ENCODE data around the gene MPPED2. TPM values are rescaled to one million over a fixed set of nuclear protein-coding genes. Genes with fewer than 3 reads are reported as not detected.

MPPED2 gene
- total and polyA plus RNA-seq, 2 donors (not counting 3 experiments of a cell fraction or from before 2014, with no cell fraction given), result not detected

- no peak overlapping the region for H3K4me3 ChIP-seq (replicated peaks in 1 of 3; ENCODE audit: insufficient read depth in 1 of 3, low read depth in 1 of 3, low read length in 3 of 3)
- no peaks in the 10 kb centered on the region for H3K79me2 ChIP-seq (ENCODE audit: control insufficient read depth, insufficient read depth, low read length)
- DNase-seq (ENCODE audit: low read depth, low spot score) (no peak), FAIRE-seq (no peak)
- H3K27ac ChIP-seq (ENCODE audit: insufficient read depth, low read depth, low read length), result no peak overlapping the region
- H3K9me3 ChIP-seq (replicated peaks; ENCODE audit: control insufficient read depth, insufficient read depth, low read length), result no peaks in the 10 kb centered on the region
- no peaks in the 10 kb centered on the region for H3K4me1 ChIP-seq (ENCODE audit: control insufficient read depth, extremely low read depth, insufficient read depth, low read length)
- no peaks in the 10 kb centered on the region for H3K36me3 ChIP-seq (ENCODE audit: control insufficient read depth in 2 of 2, extremely low read depth in 1 of 2, insufficient read depth in 2 of 2, low read length in 2 of 2)
- ChIA-PET CTCF (no interaction called here), POLR2A (no interaction called here)
- dilution Hi-C loops (cut with MboI; ENCODE audit: extremely low pct_ligation_motif_present, low sequenced_read_pairs), result no loop called here
- H3K9ac ChIP-seq (replicated peaks; ENCODE audit: extremely low read depth, insufficient read depth, low read length), result no peak overlapping the region
- intact Hi-C loops (cut with micrococcal nuclease), result no loop called here
- H2AFZ ChIP-seq (ENCODE audit: low read depth, low read length), result no peak overlapping the region
- H3K4me2 ChIP-seq (ENCODE audit: insufficient read depth, low read length), result no peak overlapping the region
- no peaks in the 10 kb centered on the region for H4K20me1 ChIP-seq (replicated peaks; ENCODE audit: control insufficient read depth, extremely low read depth, insufficient read depth, low read length)
- no peak for TF ChIP-seq POLR2A (IDR thresholded peaks at IDR 0.05; ENCODE audit: low read depth, low read length)
- TF ChIP-seq MYC (IDR thresholded peaks at IDR 0.05; ENCODE audit: low read depth, low read length), result no peak
- no peak for TF ChIP-seq GATA2 (IDR thresholded peaks at IDR 0.05; ENCODE audit: insufficient read depth, insufficient read length, low read depth, low read length)
- TF ChIP-seq POLR2AphosphoS5 (IDR thresholded peaks at IDR 0.05; ENCODE audit: insufficient read depth, low read depth, low read length), result no peak
- TF ChIP-seq FOS (IDR thresholded peaks at IDR 0.05; ENCODE audit: borderline replicate concordance, insufficient read depth, low read length), result no peak
- TF ChIP-seq, protein P1, sequence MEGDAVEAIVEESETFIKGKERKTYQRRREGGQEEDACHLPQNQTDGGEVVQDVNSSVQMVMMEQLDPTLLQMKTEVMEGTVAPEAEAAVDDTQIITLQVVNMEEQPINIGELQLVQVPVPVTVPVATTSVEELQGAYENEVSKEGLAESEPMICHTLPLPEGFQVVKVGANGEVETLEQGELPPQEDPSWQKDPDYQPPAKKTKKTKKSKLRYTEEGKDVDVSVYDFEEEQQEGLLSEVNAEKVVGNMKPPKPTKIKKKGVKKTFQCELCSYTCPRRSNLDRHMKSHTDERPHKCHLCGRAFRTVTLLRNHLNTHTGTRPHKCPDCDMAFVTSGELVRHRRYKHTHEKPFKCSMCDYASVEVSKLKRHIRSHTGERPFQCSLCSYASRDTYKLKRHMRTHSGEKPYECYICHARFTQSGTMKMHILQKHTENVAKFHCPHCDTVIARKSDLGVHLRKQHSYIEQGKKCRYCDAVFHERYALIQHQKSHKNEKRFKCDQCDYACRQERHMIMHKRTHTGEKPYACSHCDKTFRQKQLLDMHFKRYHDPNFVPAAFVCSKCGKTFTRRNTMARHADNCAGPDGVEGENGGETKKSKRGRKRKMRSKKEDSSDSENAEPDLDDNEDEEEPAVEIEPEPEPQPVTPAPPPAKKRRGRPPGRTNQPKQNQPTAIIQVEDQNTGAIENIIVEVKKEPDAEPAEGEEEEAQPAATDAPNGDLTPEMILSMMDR (IDR thresholded peaks at IDR 0.05; ENCODE audit: extremely low read depth in 1 of 2, insufficient read depth in 1 of 2, low read depth in 1 of 2, low read length in 2 of 2), result no peak
- no peak for TF ChIP-seq JUN (IDR thresholded peaks at IDR 0.05; ENCODE audit: borderline replicate concordance, insufficient read depth, insufficient read length, low read depth)
- no peak for TF ChIP-seq EZH2 (IDR thresholded peaks at IDR 0.05; ENCODE audit: borderline replicate concordance, low read depth, low read length, severe bottlenecking)
- TF ChIP-seq, protein P2, sequence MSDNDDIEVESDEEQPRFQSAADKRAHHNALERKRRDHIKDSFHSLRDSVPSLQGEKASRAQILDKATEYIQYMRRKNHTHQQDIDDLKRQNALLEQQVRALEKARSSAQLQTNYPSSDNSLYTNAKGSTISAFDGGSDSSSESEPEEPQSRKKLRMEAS (IDR thresholded peaks at IDR 0.05; ENCODE audit: insufficient read depth, insufficient read length), result no peak
- H3K9me1 ChIP-seq (replicated peaks; ENCODE audit: control insufficient read depth, extremely low read depth, insufficient read depth, low read length), result no peaks in the 10 kb centered on the region
- BruUV-seq (replicated peaks), result no TSS peak
- no peaks in the 10 kb centered on the region for H3K27me3 ChIP-seq (ENCODE audit: control insufficient read depth in 2 of 2, insufficient read depth in 2 of 2, low read length in 2 of 2)
Measured at GRCh38 chr11:30423886-30424285, 162.3 kb downstream of the MPPED2 start.
